RPMI8226 (cell line): ENCODE measurements around the gene GOSR1.
"Not testable (repeated sequence)": the region's sequence is repeated elsewhere in the genome, so short reads cannot be mapped to it uniquely, and the experiment has no call there.

Source experiments
- DNase-seq: peaks from one replicate; pipeline ENCODE4 v3.0.0-alpha.2; 2015

GOSR1 gene

DNA sequence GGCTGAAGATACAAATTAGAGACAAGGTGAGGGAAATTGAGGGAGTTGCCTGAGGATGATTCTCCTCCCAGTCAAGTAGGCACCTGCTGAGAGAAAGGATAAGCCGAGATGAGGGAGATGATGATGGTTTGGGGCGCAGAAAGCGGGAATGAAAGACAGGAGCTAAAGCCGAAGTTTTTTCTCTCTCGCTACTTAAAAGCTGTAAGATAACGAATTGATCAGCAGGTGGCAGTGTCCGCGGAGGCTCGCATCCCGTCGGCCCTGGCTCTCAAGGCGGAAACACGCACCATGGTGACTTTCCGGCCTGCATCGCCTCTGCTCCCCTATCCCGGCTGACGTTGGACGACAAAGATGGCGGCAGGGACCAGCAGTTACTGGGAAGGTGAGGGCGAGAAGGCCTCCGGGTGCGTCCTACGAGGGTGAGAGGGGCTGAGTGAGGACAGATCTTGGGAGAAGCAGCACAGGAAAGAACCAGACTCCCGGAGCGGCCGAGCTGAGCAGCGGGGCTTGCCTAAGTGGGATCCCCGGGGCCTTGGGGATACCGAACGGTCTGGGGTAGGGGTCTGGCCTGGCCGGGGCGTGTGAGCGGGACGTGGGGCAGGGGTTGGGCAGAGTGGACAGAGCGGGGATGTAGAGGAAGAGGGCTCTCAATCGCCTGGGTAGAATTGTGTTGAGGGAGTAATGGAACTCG, at the start of gene GOSR1:
Gene GOSR1, plus strand, starts transcription at position 326 of the 691 bp plus-strand sequence. Its CDS starts 26 bp downstream, at position 352.
- peak; percentile 95 for DNase-seq

DNA sequence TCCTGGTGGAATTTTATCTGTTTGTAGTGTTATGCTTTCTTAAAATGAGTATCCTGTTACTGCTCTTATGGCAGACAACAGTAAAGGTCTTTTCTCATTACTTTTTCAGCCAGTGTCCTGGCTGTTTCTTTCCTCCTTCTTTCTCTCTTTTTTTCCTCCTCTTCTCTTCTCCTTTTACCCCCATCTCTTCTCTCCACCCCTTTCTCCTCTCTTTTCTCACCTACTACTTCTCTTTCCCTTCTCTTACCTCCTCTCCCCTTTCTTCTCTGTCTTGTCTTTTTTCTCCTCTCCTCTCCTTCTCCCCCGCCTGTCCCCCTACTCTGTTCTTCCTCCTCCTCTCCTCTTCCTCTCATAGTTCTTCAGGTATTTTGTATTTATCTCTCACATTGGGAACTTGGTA, 49.6 kb upstream of the GOSR1 start:
- no peak for DNase-seq

DNA sequence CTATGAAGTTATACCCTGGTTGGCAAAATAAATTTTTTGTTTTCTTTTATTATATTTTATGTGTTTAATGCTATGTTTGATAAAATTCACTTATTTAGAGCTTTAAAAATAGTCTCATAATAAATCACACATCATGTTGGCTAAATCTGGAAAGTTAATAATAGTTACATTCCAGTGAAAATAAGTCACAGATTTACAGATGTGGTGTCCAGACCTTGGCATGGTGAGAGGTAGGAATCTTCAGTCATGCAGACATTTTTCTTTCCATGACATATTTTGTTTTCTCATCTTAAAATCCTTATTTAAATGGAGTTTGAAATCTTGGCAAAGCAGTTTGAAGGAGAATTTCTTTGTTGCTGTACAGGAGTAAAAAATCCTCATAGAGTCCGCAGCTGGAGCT, 48.1 kb upstream of the GOSR1 start:
- no peak for DNase-seq

DNA sequence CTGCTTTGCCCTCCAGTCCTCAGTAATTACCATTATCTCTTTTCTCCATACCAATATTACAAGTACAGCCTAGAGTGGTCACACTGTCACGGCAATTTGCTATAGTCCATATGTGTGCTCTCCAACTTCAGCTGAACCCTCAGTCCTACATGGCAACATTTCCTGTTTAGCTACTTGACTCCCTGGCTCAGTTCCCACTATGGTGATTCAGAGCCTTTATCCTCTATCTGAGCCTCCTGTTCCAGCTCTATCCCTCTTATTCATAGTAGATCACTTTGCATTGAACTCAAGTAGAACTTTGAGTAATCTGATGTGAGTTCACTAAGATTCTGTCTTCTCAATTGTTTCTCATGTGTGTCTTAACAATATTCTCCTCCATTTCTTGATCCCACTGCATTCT, 43.7 kb upstream of the GOSR1 start:
- no peak for DNase-seq

DNA sequence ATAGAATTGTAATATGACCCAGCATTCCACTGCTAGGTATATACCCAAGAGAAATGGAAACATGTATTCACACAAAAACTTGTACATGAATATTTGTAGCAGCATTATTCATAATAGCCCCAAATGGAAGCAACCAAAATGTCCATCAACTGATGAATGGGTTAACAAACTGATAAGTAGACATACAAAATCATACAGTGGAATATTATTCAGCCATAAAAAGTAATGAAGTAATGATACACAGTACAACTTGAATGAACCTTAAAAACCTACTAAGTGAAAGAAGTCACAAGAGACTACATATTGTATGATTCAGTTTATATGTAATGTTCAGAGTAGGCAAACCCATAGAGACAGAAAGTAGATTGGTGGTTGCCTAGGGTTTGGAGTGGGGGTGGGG, 40.5 kb upstream of the GOSR1 start:
- no peak for DNase-seq

DNA sequence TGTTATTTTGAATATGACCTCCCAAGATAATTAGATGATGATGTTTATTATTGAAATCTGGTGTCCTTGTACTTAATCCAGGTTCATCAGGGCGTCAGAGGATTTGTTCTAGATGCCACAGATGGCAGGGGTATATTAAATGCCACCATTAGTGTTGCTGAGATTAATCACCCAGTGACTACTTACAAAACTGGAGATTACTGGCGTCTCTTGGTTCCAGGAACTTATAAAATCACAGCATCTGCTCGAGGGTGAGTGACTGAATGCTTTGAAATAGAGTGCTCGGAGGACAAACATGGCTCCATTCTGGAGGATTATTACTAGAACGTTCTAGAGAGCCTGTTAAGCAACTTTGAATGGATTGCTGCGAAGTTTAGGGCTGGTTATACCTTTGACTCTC, 33.5 kb upstream of the GOSR1 start:
- DNase-seq = no peak

DNA sequence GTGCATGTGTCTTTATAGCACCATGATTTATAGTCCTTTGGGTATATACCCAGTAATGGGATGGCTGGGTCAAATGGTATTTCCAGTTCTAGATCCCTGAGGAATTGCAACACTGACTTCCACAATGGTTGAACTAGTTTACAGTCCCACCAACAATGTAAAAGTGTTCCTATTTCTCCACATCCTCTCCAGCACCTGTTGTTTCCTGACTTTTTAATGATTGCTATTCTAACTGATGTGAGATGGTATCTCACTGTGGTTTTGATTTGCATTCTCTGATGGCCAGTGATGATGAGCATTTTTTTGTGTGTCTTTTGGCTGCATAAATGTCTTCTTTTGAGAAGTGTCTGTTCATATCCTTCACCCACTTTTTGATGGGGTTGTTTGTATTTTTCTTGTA, 30.6 kb upstream of the GOSR1 start:
- not testable (repeated sequence) for DNase-seq

DNA sequence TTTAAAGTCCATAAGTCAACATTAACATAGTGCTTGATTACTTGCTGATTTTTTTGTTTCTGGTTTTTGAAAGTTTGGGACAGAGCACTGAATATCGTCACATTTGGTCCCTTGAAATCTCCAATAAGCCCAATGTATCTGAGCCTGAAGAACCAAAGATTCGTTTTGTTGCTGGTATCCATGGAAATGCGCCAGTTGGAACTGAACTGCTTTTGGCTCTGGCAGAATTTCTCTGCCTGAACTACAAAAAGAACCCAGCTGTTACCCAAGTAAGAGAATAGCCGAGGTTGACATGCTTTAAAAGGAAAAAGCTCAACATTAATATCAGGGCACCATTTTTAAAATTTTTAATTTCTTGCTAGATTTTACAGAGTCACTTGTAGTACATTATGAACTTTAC, 27.7 kb upstream of the GOSR1 start:
- DNase-seq = no peak

DNA sequence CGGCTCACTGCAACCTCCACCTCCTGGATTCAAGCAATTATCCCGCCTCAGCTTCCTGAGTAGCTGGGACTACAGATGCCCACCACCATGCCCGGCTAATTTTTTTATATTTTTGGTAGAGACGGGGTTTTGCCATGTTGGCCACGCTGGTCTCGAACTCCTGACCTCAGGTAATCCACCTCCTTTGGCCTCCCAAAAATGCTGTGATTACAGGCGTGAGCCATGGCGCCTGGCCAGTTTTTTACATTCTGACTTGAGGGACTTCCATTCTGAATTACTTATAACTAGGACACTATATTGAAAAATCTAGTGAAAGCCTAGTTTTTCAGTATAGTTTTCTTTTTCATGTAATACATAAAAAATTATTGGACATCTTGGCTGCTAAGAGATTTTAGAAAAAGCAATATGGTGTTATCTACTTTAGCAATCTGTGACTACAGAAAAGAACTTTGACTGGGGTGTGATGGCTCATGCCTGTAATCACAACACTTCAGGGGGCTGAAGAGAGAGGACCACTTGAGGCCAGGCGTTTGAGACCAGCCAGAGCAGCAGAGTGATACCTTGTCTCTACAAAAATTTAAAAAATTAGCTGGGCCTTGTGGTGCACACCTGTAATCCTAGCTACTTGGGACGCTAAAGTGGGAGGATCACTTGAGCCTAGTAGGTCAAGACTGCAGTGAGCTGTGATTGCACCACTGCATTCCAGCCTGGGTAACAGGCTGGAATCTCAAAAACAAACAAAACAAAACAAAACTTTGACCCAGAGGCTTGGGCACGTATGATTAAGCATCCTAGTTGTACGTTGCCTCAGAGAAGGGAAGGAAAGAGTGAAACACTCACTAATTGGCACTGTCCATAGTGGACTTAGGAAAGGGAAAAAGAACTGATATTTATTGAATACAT, 26.8 kb upstream of the GOSR1 start:
- DNase-seq = no peak

DNA sequence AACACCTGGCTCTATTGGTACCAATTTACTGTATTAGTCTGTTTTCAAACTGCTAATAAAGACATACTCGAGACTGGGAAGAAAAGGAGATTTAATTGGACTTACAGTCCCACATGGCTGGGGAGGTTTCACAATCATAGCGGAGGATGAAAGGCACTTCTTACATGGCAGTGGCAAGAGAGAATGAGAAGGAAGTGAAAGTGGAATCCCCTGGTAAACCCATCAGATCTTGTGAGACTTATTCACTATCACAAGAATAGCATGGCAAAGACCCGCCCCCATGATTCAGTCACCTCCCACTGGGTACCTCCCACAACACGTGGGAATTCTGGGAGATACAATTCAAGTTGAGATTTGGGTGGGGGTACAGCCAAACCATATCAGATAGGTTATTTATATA, 22.6 kb upstream of the GOSR1 start:
- DNase-seq = no peak

DNA sequence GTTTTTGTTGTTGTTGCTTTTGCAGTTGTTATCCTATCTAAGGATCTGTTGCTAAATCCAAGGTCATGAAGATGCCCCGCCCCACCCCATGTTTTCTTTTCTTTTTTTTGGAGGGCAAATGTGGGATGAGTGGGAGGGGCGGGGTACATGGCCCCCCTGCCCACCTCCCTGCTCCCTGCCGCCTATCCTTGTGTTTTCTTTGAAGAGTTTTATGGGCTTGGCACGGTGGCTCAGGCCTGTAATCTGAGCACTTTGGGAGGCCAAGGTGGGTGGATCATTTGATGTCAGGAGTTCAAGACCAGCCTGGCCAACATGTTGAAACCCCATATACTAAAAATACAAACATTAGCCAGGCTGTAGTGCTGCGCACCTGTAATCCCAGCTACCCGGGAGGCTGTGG, 18.8 kb upstream of the GOSR1 start:
- no peak for DNase-seq

DNA sequence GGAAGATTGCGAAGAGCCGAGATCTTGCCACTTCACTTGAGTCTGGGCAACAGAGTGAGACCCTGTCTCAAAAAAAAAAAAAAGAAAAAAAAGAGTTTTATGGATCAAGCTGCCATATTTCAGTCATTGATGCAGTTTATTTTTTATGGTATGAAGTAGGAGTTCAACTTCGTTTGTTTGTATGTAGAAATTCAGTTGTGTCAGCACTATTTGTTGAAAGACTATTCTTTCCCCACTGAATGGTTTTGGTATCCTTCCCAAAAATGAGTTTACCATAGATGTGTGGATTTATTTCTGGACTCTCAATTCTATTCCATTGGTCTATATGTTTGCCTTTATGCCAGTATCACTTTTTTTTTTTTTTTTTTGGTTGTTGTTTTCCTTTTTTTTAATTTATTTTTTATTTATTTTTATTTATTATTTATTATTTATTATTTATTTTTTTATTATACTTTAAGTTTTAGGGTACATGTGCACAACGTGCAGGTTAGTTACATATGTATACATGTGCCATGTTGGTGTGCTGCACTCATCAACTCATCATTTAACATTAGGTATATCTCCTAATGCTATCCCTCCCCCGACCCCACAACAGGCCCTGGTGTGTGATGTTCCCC, 18.3 kb upstream of the GOSR1 start:
- DNase-seq = not testable (repeated sequence)

DNA sequence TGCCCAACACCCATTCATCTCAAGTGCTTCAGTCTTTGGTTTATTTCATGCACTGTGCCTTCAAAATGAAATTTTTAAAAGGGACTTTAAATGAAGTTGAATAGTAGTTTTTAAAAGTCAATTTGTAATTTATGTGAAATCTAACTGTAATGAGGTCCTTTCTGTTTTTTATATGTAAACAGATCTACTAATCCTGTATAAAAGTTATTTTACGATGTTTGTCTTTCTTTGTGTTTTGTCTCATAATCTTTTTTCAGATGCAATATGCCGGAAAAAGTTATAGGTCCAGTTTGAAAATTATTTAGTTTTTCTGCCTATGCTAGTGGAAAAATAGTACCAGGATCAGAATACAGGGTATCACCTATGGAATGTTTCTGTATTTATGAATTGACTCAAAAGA, 8.7 kb upstream of the GOSR1 start:
- no peak for DNase-seq

DNA sequence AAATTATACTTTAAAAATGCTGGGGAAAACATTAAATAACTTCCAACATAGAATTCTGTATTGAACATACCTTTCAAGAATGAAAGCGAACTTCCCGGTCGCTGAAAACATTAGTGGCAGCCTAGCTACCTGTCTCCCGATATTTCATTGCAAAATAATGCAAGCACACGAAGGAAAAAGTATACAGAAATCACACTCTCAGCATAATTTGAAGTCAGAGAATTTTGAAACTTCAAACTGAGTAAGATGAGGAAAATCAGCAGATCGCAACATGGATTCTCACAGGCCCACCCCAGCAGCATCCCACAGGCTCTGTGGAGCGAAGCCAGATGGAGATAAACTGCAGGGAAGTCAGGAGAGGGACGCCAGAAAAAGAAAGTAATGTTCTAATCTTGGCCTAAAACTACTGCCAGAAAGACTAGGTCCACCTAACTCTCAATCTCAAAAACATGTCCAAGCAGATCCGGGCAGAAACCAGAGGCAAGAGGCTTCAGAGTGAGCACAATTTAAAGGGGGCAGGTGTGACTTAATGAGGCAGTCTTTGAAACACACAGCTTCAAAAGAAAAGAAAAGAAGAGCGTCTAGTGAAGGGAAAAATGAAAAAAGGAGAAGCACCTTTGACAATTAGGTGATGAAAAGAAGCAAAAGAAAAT, 4.8 kb upstream of the GOSR1 start:
- DNase-seq = no peak

DNA sequence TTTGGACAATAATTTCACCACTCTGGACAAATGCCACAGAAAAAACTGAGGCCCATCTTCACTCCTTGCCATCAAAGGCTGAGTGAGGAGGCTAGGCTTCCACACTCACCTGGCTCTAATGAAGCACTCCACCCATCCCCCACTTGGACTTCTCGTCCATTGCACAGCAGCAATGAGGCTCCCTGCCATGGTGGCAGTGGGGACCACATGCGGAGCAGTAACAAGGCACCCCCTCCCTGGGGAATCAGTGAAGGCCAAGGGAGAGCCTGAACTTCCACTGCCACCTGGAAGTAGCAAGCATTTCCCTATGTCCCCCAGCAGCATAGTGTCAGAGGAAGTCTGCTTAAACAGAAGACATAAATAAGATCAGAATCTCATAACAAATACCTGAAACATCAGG, 2.0 kb upstream of the GOSR1 start:
- no peak for DNase-seq

DNA sequence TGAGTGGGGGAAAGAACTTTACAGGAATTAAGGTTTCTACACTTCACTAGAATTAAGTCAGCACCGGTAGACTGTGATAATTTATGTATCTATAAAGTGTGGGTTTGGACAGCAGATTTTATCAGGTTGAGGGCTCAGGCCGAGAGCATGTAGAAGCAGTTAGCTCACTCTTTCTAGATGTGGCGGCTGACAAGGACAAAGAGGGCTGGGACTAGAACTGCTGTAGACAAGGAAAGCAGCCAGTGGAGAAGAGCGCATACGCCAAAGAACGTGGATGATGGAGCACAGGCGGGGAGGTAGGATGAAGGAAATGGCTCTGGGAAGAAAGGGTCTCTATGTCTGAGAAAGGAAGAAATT, 504 bp upstream of the GOSR1 start:
- DNase-seq = peak; percentile 6

DNA sequence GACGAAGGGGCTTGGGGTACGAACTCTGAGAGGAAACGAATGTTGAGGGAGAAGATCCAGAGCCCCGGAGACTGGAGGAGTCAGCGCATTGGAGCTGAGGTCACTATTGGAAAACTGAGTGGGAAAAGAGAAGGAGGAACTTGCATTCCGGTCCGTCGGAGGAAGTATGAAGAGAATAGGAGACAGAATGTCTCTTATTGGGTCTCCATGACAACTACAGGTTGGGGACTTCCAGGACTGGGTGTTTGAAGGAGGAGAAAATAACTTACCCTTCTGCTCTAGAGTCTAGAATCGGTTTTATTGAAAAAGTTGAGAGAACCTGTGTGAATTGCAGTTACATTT, 537 bp downstream of the GOSR1 start:
- peak; percentile 9 for DNase-seq

DNA sequence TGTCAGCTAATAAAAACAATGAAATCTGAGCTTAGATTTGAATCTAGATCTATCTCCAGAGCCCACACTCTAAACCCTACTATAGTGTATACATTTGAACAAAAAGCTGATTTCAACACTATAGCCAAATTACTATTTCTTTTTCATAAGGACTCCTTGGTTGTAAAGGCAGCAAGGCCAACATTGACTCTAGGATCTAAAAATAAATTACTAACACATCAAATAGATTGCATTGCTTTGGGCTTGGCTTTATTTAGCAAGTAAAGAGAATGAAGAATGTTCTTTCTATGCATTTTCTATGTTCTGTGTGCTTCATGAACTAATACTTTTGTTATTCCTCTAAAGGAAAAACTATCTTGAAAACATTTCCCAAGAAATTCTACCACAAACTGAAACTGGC, 5.3 kb downstream of the GOSR1 start:
- no peak for DNase-seq

DNA sequence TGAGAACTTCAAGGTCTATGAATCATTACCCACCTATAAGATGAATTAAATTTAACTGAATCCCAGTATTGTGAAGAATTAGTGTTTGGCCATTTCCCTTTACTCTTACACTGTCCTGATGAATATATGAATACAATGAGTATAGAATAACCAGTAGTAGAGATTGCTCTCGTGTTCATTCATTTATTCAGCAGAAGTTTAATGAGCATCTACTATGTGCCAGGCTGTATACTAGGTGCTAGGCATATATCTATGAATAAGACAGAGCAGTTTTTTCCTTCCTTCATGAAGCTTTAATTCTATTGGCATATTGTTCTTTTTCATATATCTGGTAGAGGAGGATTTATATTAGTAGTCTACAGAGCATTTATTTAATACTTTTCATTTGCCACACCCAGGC, 6.0 kb downstream of the GOSR1 start:
- DNase-seq = no peak

DNA sequence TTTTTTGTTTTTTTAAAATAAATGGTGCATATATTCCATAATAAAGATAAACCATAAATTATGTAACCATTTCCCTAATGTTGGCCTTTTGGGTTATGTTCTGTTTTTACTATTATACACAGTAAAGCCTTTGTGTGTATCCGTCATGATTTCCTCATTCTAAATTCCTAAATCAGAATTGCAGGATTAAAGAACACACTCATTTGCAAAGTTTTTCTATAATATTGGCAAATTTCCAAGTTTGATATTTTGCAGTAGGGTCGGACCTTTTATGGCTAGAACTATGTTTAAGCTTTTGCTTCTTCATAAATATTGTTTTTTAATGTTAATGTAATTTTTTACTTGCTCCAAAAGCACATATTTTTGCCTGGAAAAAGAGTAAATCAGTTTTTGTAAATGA, 16.6 kb downstream of the GOSR1 start:
- DNase-seq = no peak

DNA sequence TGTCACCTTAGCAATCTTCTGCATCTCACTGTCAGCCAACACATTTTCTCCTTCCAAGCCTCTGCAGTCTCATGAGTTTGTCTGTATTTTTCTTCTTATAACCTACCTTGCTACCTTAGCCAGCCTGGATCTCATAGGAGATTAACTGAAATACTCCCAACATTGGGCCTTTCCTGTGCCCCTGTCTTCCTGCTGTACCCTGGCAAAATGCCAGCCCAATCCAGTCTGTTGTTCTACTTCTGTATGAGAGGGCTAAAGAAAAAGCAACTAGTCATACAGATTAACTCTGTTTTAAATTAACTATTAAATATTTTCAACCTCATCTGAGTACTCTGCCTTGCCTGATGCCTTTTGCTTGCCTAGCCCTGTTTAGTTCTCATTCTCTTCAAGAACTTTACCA, 18.4 kb downstream of the GOSR1 start:
- DNase-seq = peak; percentile 19

DNA sequence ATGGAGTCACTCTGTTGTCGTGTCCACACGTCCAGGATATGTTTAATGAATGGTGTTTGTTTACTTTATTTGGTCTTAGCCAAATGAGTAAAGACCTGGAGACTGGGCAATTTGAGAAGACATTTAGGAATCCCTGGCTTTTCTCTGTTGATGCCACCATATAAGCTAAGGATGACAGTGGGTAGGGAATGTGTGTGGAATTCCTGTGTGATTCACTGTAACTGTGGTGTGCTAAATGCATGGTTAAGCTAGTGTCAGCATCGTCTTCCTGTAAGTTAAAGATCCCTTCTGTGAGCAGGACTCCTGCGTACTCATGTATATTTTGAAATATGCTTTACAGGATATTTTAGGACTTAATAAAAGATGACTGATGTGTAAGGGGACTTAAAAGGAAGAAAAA, 26.4 kb downstream of the GOSR1 start:
- DNase-seq = no peak

DNA sequence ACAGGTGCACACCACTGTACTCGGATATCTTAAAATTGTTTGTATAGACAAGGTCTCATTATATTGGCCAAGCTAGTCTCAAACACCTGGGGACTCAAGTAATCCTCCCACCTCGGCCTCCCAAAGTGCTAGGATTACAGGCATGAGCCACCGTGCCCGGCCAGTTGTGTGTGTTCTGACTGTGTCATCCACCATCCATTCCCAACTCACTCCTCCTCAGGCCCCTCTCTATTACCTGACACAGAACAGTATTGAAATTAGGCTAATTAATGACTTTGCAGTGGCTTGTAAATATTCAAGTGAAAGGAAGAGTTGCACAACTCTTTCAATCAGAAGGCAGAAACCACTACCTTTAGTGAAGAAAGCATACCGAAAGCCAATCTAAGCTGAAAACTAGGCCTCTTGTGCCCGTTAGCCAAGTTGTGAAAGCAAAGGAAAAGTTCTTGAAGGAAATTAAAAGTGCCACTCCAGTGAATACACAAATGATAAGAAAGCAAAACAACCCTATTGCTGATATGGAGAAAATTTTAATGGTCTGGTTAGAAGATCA, 28.7 kb downstream of the GOSR1 start:
- DNase-seq = no peak
